ENCODE measurements around the gene MACROH2A1. TPM values are rescaled to one million over a fixed set of nuclear protein-coding genes. Genes with fewer than 3 reads are reported as not detected.

The MACROH2A1 gene
- total and polyA plus RNA-seq, 2 of the 4 experiments (the other 2 are of a cell fraction) = 122 to 126 TPM

GRCh38 chr5:135340568-135340967 is 58.5 kb downstream of the MACROH2A1 start:
- Histone ChIP-seq H3K79me1 (ENCODE audit: low read depth in 1 of 2, low read length in 2 of 2) (peaks cover 4 to 58% of the 10 kb centered on the region in 2 experiments; a peak in 2 of 4 replicates), H3K27ac (ENCODE audit: insufficient read depth, low read length) (no peak overlapping the region), H3K4ac (ENCODE audit: low read depth, low read length) (no peak overlapping the region), H3K36me3 (ENCODE audit: control insufficient read depth, insufficient read depth, low read length) (peaks cover 83% of the 10 kb centered on the region), H2BK5ac (ENCODE audit: low read depth, low read length, poor library complexity, severe bottlenecking) (no peak overlapping the region), H2AFZ (replicated peaks; ENCODE audit: low read length, poor library complexity) (no peak overlapping the region), H3K9ac (ENCODE audit: low read depth, low read length) (no peak overlapping the region), H3K4me2 (ENCODE audit: low read depth, low read length) (no peak overlapping the region), H2BK20ac (ENCODE audit: low read depth, low read length) (no peak overlapping the region), H2BK15ac (ENCODE audit: low read depth, low read length) (no peak overlapping the region), H3K56ac (ENCODE audit: extremely low read depth, insufficient read depth, low read length) (no peak overlapping the region), H3K14ac (replicated peaks; ENCODE audit: low read depth, low read length) (no peak overlapping the region), H4K8ac (ENCODE audit: low read depth in 2 of 2, low read length in 2 of 2) (no peak overlapping the region), H3K23ac (ENCODE audit: low read depth, low read length) (no peak overlapping the region), H4K91ac (ENCODE audit: insufficient read depth, low read depth, low read length) (no peak overlapping the region), H3K4me3 (ENCODE audit: insufficient read depth, low read depth, low read length) (no peak overlapping the region), H3K9me3 (ENCODE audit: control insufficient read depth, insufficient read depth, low read length) (no peaks in the 10 kb centered on the region), H2BK120ac (ENCODE audit: low read depth, low read length) (no peak overlapping the region), H3K4me1 (ENCODE audit: control insufficient read depth, insufficient read depth, low read length) (peaks cover 22% of the 10 kb centered on the region), H2AK5ac (ENCODE audit: low read depth, low read length) (no peak overlapping the region), H3K18ac (ENCODE audit: low read depth, low read length) (no peak overlapping the region), H3K9me1 (ENCODE audit: insufficient read depth, low read length) (peaks cover 24% of the 10 kb centered on the region; the same call in 1 of the 2 replicates), H3K27me3 (ENCODE audit: control insufficient read depth, insufficient read depth, low read length) (no peaks in the 10 kb centered on the region), H4K20me1 (ENCODE audit: insufficient read depth, low read length) (0 out of 2 replicates have a peak, but pooled peaks cover 5% of the 10 kb centered on the region), H2AK9ac (replicated peaks; ENCODE audit: low read depth, low read length, poor library complexity) (no peak overlapping the region), H4K5ac (ENCODE audit: low read depth, low read length) (no peak overlapping the region)
- no TSS peak for BruUV-seq (replicated peaks)
- ATAC-seq (ENCODE audit: low read depth) = no peak
- dilution Hi-C loops (cut with HindIII; ENCODE audit: low sequenced_read_pairs, unreplicated experiment) = no loop called here
- ChIA-PET CTCF (interaction anchor here (0.6 kb wide), 1 partner anchor 409 kb away, joined by 4 read pairs; no protein-coding TSS in a partner anchor), POLR2A (ENCODE audit: unreplicated experiment) (no interaction called here)
- WGBS, 2 experiments (ENCODE audit: extremely low coverage in 2 of 2, insufficient read length in 1 of 2) = no CpG with 5 or more reads among the region's 2 CpGs
- no peak for TF ChIP-seq SMC3 (IDR thresholded peaks at IDR 0.05; ENCODE audit: low read depth, low read length)
- TF ChIP-seq MAZ (IDR thresholded peaks at IDR 0.05; ENCODE audit: borderline replicate concordance, low read depth, low read length) = no peak
- TF ChIP-seq RCOR1 (IDR thresholded peaks at IDR 0.05; ENCODE audit: insufficient replicate concordance, low read length) = no peak
- no peak for TF ChIP-seq POLR2A (IDR thresholded peaks at IDR 0.05; ENCODE audit: low read depth, low read length)
- TF ChIP-seq MXI1 (IDR thresholded peaks at IDR 0.05; ENCODE audit: borderline replicate concordance, low read depth, low read length) = no peak
- no peak for TF ChIP-seq ELK1 (IDR thresholded peaks at IDR 0.05; ENCODE audit: borderline replicate concordance, low read depth, low read length)
- no peak for TF ChIP-seq BHLHE40 (IDR thresholded peaks at IDR 0.05; ENCODE audit: low read depth, low read length)
- no peak for TF ChIP-seq RAD21 (IDR thresholded peaks at IDR 0.05; ENCODE audit: low read length)
- no peak for TF ChIP-seq USF2 (IDR thresholded peaks at IDR 0.05; ENCODE audit: low read depth, low read length)
- TF ChIP-seq RFX5 (IDR thresholded peaks at IDR 0.05; ENCODE audit: low read depth, low read length) = no peak
- TF ChIP-seq CHD1 (IDR thresholded peaks at IDR 0.05; ENCODE audit: low read depth, low read length) = no peak
- TF ChIP-seq CEBPB (IDR thresholded peaks at IDR 0.05; ENCODE audit: low read depth, low read length) = no peak
- no peak for TF ChIP-seq NFE2L2 (IDR thresholded peaks at IDR 0.05; ENCODE audit: low read depth, low read length)
- no peak for TF ChIP-seq MAFK (IDR thresholded peaks at IDR 0.05; ENCODE audit: low read depth, low read length)
- TF ChIP-seq CTCF (conservative IDR thresholded peaks at IDR 0.05; ENCODE audit: low read depth, low read length) = no peak
- no peak for TF ChIP-seq FOS (IDR thresholded peaks at IDR 0.05; ENCODE audit: low read depth, low read length)
- DNase-seq = no peak
- intact Hi-C loops (cut with micrococcal nuclease) = no loop called here
- in situ Hi-C loops (cut with MboI; ENCODE audit: low sequenced_read_pairs) = no loop called here

Measured in IMR-90 (cell line).